ENCODE results near the gene FGF18.
"Not testable (repeated sequence)": the region's sequence is repeated elsewhere in the genome, so short reads cannot be mapped to it uniquely, and the experiment has no call there.

The FGF18 gene

GRCh38 chr5:171400169-171400568 is 19.3 kb upstream of the FGF18 start:
- DNase-seq (ENCODE audit: low read depth in 2 of 2), result no peak

- no peak for DNase-seq (ENCODE audit: low read depth in 2 of 2)
Observed at GRCh38 chr5:171401167-171401947, 18.1 kb upstream of the FGF18 start.

- not testable (repeated sequence) for DNase-seq (ENCODE audit: low read depth in 2 of 2)
Observed at GRCh38 chr5:171402751-171403150, 16.7 kb upstream of the FGF18 start.

- no peak for DNase-seq (ENCODE audit: low read depth in 2 of 2)
Observed at GRCh38 chr5:171405615-171406014, 13.8 kb upstream of the FGF18 start.

GRCh38 chr5:171407234-171407633 is 12.2 kb upstream of the FGF18 start:
- DNase-seq (ENCODE audit: low read depth in 2 of 2), result no peak

GRCh38 chr5:171409164-171410136 is 10.0 kb upstream of the FGF18 start:
- DNase-seq (ENCODE audit: low read depth in 2 of 2), result no peak

GRCh38 chr5:171410181-171410580 is 9.3 kb upstream of the FGF18 start:
- no peak for DNase-seq (ENCODE audit: low read depth in 2 of 2)

- no peak for DNase-seq (ENCODE audit: low read depth in 2 of 2)
Observed at GRCh38 chr5:171412186-171412585, 7.3 kb upstream of the FGF18 start.

- DNase-seq (ENCODE audit: low read depth in 2 of 2), result no peak
Observed at GRCh38 chr5:171413153-171413910, 6.1 kb upstream of the FGF18 start.

GRCh38 chr5:171413993-171414392 is 5.5 kb upstream of the FGF18 start:
- DNase-seq (ENCODE audit: low read depth in 2 of 2), result not testable (repeated sequence)

- DNase-seq (ENCODE audit: low read depth in 2 of 2), result no peak
Observed at GRCh38 chr5:171415115-171415730, 4.2 kb upstream of the FGF18 start.

- DNase-seq (ENCODE audit: low read depth in 2 of 2), result no peak
Observed at GRCh38 chr5:171416160-171417049, 3.0 kb upstream of the FGF18 start.

- DNase-seq (ENCODE audit: low read depth in 2 of 2), result peak; percentile 31 to 42
Observed at GRCh38 chr5:171418316-171418981, 998 bp upstream of the FGF18 start.

- DNase-seq (ENCODE audit: low read depth in 2 of 2), result no peak
Observed at GRCh38 chr5:171419688-171420430, 412 bp downstream of the FGF18 start.

- peak; percentile 77 to 79 for DNase-seq (ENCODE audit: low read depth in 2 of 2)
Observed at GRCh38 chr5:171420431-171421241, 1.2 kb downstream of the FGF18 start.

GRCh38 chr5:171421331-171422262 is 2.1 kb downstream of the FGF18 start:
- no peak for DNase-seq (ENCODE audit: low read depth in 2 of 2)

GRCh38 chr5:171422495-171422894 is 3.0 kb downstream of the FGF18 start:
- no peak for DNase-seq (ENCODE audit: low read depth in 2 of 2)

All from fibroblast of skin of left quadriceps (primary cell).